Mesothelial cell of epicardium (in vitro differentiated cells): ENCODE results near the gene SIL1. TPM values are rescaled to one million over a fixed set of nuclear protein-coding genes. Genes with fewer than 3 reads are reported as not detected.

ENCODE experiments used
- DNase-seq, 2 experiments: peaks; one replicate each; pipeline ENCODE4 v3.0.0; 2021; ENCODE audit warnings: low spot score in 2 of 2; ENCODE audit not compliant: unreplicated experiment in 2 of 2
- H3K27ac Mint-ChIP-seq: 2 replicates; pipeline ENCODE4 v1.8.0; 2021; ENCODE audit warnings: mixed read lengths
- H3K27me3 Mint-ChIP-seq: 2 replicates; pipeline ENCODE4 v1.8.0; 2021; ENCODE audit warnings: low read depth, mixed read lengths
- H3K36me3 Mint-ChIP-seq: 2 replicates; pipeline ENCODE4 v1.8.0; 2021; ENCODE audit warnings: mixed read lengths
- H3K4me1 Mint-ChIP-seq: 2 replicates; pipeline ENCODE4 v1.8.0; 2021; ENCODE audit warnings: mixed read lengths
- H3K4me3 Mint-ChIP-seq: 2 replicates; pipeline ENCODE4 v1.8.0; 2021; ENCODE audit warnings: mild to moderate bottlenecking, moderate library complexity, mixed read lengths
- H3K9me3 Mint-ChIP-seq: 2 replicates; pipeline ENCODE4 v1.8.0; 2021; ENCODE audit warnings: mixed read lengths
- CTCF ChIP-seq: fragments of 200-600 bp; sonication (generic); IDR thresholded peaks from one replicate; pipeline ENCODE4 v1.5.0; 2021; ENCODE audit warnings: antibody characterized with exemption; ENCODE audit not compliant: unreplicated experiment
- total RNA-seq: library from RNA; stranded (reverse); gene quantifications from 3 replicates; pipeline ENCODE4 v1.2.1, GENCODE V29; 2021

SIL1 gene
- total RNA-seq, 1 donor from 2014 or later: 46.2 TPM

GRCh38 chr5:139064613-139065012 is 133.6 kb downstream of the SIL1 start:
- H3K27ac Mint-ChIP-seq: no peak overlapping the region
- H3K9me3 Mint-ChIP-seq: no peaks in the 10 kb centered on the region
- H3K4me3 Mint-ChIP-seq: no peak overlapping the region
- no peak for TF ChIP-seq CTCF
- no peaks in the 10 kb centered on the region for H3K27me3 Mint-ChIP-seq
- H3K36me3 Mint-ChIP-seq: no peaks in the 10 kb centered on the region
- peaks cover 35% of the 10 kb centered on the region for H3K4me1 Mint-ChIP-seq
- DNase-seq: no peak

GRCh38 chr5:139063664-139064054 is 134.5 kb downstream of the SIL1 start:
- Mint-ChIP-seq H3K27me3 (no peaks in the 10 kb centered on the region), H3K9me3 (peaks cover 1% of the 10 kb centered on the region), H3K4me3 (no peak overlapping the region), H3K36me3 (no peaks in the 10 kb centered on the region), H3K27ac (no peak overlapping the region), H3K4me1 (peaks cover 33% of the 10 kb centered on the region)
- TF ChIP-seq CTCF: no peak
- no peak for DNase-seq

GRCh38 chr5:139062910-139063663 is 135.1 kb downstream of the SIL1 start:
- Mint-ChIP-seq H3K36me3 (peaks cover under 1% of the 10 kb centered on the region), H3K4me1 (peaks cover 33% of the 10 kb centered on the region), H3K4me3 (no peak overlapping the region), H3K27me3 (no peaks in the 10 kb centered on the region), H3K27ac (no peak overlapping the region), H3K9me3 (peaks cover 7% of the 10 kb centered on the region)
- TF ChIP-seq CTCF: no peak
- no peak for DNase-seq

- peaks cover 33% of the 10 kb centered on the region for H3K4me1 Mint-ChIP-seq
- no peak for DNase-seq
- no peak for TF ChIP-seq CTCF
- H3K27ac Mint-ChIP-seq: peak overlapping the region; percentile 92
- peak overlapping the region; percentile 4 for H3K4me3 Mint-ChIP-seq
- peaks cover 10% of the 10 kb centered on the region for H3K9me3 Mint-ChIP-seq
- H3K27me3 Mint-ChIP-seq: no peaks in the 10 kb centered on the region
- H3K36me3 Mint-ChIP-seq: peaks cover 2% of the 10 kb centered on the region
These were observed 136.3 kb downstream of the SIL1 start for GRCh38 chr5:139061856-139062255.

GRCh38 chr5:139061274-139061673 is 136.9 kb downstream of the SIL1 start:
- DNase-seq: no peak
- TF ChIP-seq CTCF: no peak
- peak overlapping the region; percentile 92 for H3K27ac Mint-ChIP-seq
- peaks cover 31% of the 10 kb centered on the region for H3K4me1 Mint-ChIP-seq
- H3K4me3 Mint-ChIP-seq: peak overlapping the region; percentile 4
- peaks cover 2% of the 10 kb centered on the region for H3K36me3 Mint-ChIP-seq
- peaks cover 10% of the 10 kb centered on the region for H3K9me3 Mint-ChIP-seq
- no peaks in the 10 kb centered on the region for H3K27me3 Mint-ChIP-seq
